CD14-positive monocyte (primary cell): ENCODE data around the gene PEX16. TPM values are rescaled to one million over a fixed set of nuclear protein-coding genes. Genes with fewer than 3 reads are reported as not detected.
A peak's percentile ranks its signal among the peaks of the same experiment; 100 is the strongest.

ENCODE experiments used
- DNase-seq, 3 donors: peaks; one replicate each; pipeline ENCODE4 v3.0.0-alpha.2; 2011 to 2022
- H2AFZ ChIP-seq: 2 replicates; pipeline ENCODE4 v1.6.0; 2012; ENCODE audit warnings: mild to moderate bottlenecking, low read depth, low read length, inconsistent platforms; ENCODE audit not compliant: insufficient read depth, poor library complexity, severe bottlenecking
- H3K27ac ChIP-seq, 2 donors: 1 replicate in 1 of 2; 2 replicates in 1 of 2; pipeline ENCODE4 v1.5.1; 2012 to 2013; ENCODE audit warnings: low read length in 2 of 2, control low read depth in 1 of 2, inconsistent platforms in 1 of 2, low read depth in 1 of 2, mild to moderate bottlenecking in 1 of 2
- H3K27me3 ChIP-seq, 2 donors: one replicate each; pipeline versions ENCODE4 v1.6.0 to v1.6.1; 2011 to 2013; ENCODE audit warnings: low read length in 2 of 2; ENCODE audit not compliant: control insufficient read depth in 2 of 2, insufficient read depth in 2 of 2
- H3K36me3 ChIP-seq, 2 donors: replicated peaks in 1 of 2; 1 replicate in 1 of 2; 2 replicates in 1 of 2; pipeline versions ENCODE4 v1.5.1 to v1.6.1; 2012 to 2013; ENCODE audit warnings: low read length in 2 of 2, control low read depth in 1 of 2, inconsistent platforms in 1 of 2, mild to moderate bottlenecking in 1 of 2; ENCODE audit not compliant: insufficient read depth in 2 of 2, control insufficient read depth in 1 of 2
- H3K4me1 ChIP-seq, 2 donors: 1 replicate in 1 of 2; 2 replicates in 1 of 2; pipeline versions ENCODE4 v1.5.1 to v1.6.1; 2012 to 2013; ENCODE audit warnings: low read length in 2 of 2, control low read depth in 1 of 2, inconsistent platforms in 1 of 2, mild to moderate bottlenecking in 1 of 2, moderate library complexity in 1 of 2; ENCODE audit not compliant: insufficient read depth in 2 of 2, control insufficient read depth in 1 of 2
- H3K4me2 ChIP-seq: replicated peaks from 2 replicates; pipeline ENCODE3; 2012; ENCODE audit warnings: low read length, moderate library complexity, mild to moderate bottlenecking; ENCODE audit not compliant: poor library complexity, severe bottlenecking; ENCODE audit errors: extremely low read depth
- H3K4me3 ChIP-seq, 3 experiments: fragments of 200-600 bp in 1 of 3; sonication (generic) in 1 of 3; replicated peaks in 1 of 3; 1 replicate in 2 of 3; 2 replicates in 1 of 3; pipeline ENCODE4 v1.5.1; 2011 to 2013; ENCODE audit warnings: low read length in 3 of 3, mild to moderate bottlenecking in 3 of 3, control low read depth in 2 of 3, low read depth in 2 of 3, inconsistent platforms in 1 of 3, moderate library complexity in 1 of 3
- H3K79me2 ChIP-seq: 2 replicates; pipeline ENCODE4 v1.6.0; 2012; ENCODE audit warnings: mild to moderate bottlenecking, control low read depth, inconsistent platforms, low read length, moderate library complexity; ENCODE audit not compliant: insufficient read depth
- H3K9ac ChIP-seq: 2 replicates; pipeline ENCODE4 v1.6.0; 2017; ENCODE audit warnings: low read length, mild to moderate bottlenecking; ENCODE audit not compliant: insufficient read depth, poor library complexity, severe bottlenecking
- H3K9me3 ChIP-seq, 2 donors: replicated peaks in 1 of 2; 1 replicate in 1 of 2; 2 replicates in 1 of 2; pipeline versions ENCODE4 v1.5.1 to v1.6.1; 2012 to 2013; ENCODE audit warnings: low read length in 2 of 2, control low read depth in 1 of 2; ENCODE audit not compliant: control insufficient read depth in 1 of 2, insufficient read depth in 1 of 2
- H4K20me1 ChIP-seq: 2 replicates; pipeline ENCODE4 v1.6.0; 2012; ENCODE audit warnings: mild to moderate bottlenecking, low read length, control low read depth, moderate library complexity; ENCODE audit not compliant: insufficient read depth
- H3K27ac Mint-ChIP-seq, 7 donors: one replicate each; pipeline ENCODE4 v1.8.0; 2020; ENCODE audit warnings: mild to moderate bottlenecking in 7 of 7, mixed read lengths in 7 of 7, moderate library complexity in 6 of 7, inconsistent platforms in 2 of 7
- H3K27me3 Mint-ChIP-seq, 3 donors: one replicate each; pipeline ENCODE4 v1.8.0; 2021 to 2022; ENCODE audit warnings: low read depth in 3 of 3, mild to moderate bottlenecking in 3 of 3, mixed read lengths in 3 of 3, moderate library complexity in 3 of 3, inconsistent platforms in 1 of 3
- H3K36me3 Mint-ChIP-seq, 2 donors: one replicate each; pipeline ENCODE4 v1.8.0; 2020; ENCODE audit warnings: mixed read lengths in 2 of 2, inconsistent platforms in 1 of 2, mild to moderate bottlenecking in 1 of 2
- H3K4me1 Mint-ChIP-seq: one replicate; pipeline ENCODE4 v1.8.0; 2020; ENCODE audit warnings: mild to moderate bottlenecking, mixed read lengths
- H3K4me3 Mint-ChIP-seq, 2 donors: one replicate each; pipeline ENCODE4 v1.8.0; 2020; ENCODE audit warnings: mild to moderate bottlenecking in 2 of 2, mixed read lengths in 2 of 2, moderate library complexity in 1 of 2
- H3K9me3 Mint-ChIP-seq, 7 donors: one replicate each; pipeline ENCODE4 v1.8.0; 2020 to 2022; ENCODE audit warnings: mixed read lengths in 7 of 7, mild to moderate bottlenecking in 6 of 7, moderate library complexity in 6 of 7, inconsistent platforms in 2 of 7
- CTCF ChIP-seq: fragments of 200-600 bp; IDR thresholded peaks from one replicate; pipeline ENCODE4 v1.8.0; 2022; ENCODE audit warnings: antibody characterized with exemption, mild to moderate bottlenecking
- WGBS: methylation state at CpG from one replicate; pipeline ENCODE4 v1.1.5; 2013; ENCODE audit warnings: missing lambda C conversion rate; ENCODE audit not compliant: insufficient coverage; 5-methylcytosine and 5-hydroxymethylcytosine counted together
- intact Hi-C, 2 donors: fragments of 100-400 bp; cut with micrococcal nuclease; formaldehyde crosslinking; loops; one replicate each; pipeline versions ENCODE4 v1.15.0 to v1.15.1; 2023
- polyA plus RNA-seq, 3 donors: library from polyadenylated mRNA; depleted of rRNA in 1 of 3; unstranded in 2 of 3; stranded (reverse) in 1 of 3; fragments of 300-500 nt in 2 of 3; fragments of >200 nt in 1 of 3; fragmentation: Illumina TruSeq in 2 of 3; gene quantifications; 1 replicate in 2 of 3; 2 replicates in 1 of 3; pipeline ENCODE4 v1.2.3, GENCODE V29; 2012 to 2021

The PEX16 gene
- polyA plus RNA-seq, 3 donors = 33.8 to 46.1 (median 35.1) TPM

GRCh38 chr11:45932217-45932616, 14.5 kb upstream of the PEX16 start:
- H3K27ac Mint-ChIP-seq = peak overlapping the region in 6 of 7 donors; percentile 56 to 80 (median 64)

DNA sequence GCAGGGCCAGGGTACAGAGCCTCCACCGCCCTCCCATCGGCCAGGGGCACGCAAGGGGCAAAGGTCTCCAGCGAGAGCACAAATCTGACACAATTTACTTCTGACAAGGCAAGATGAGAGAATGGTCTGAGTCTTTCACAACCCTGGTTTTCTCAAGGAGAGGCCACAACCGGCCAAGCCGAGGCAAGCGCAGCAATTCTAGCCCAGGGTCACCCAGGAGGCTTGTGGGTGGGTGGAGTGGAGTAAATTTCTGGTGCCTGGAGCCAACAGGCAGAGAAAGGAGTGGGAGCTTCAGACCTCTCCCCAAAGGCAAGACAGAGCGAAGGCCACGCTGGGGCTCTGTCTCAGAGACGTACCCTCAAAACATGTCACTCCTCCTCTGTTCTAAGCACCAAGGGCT, 14.1 kb upstream of the PEX16 start:
- peaks cover 63% of the 10 kb centered on the region for H4K20me1 ChIP-seq
- intact Hi-C loops = no loop called here
- H3K79me2 ChIP-seq = peaks cover 38% of the 10 kb centered on the region
- H3K9me3 ChIP-seq = no peaks in the 10 kb centered on the region
- peaks cover 75 to 76% of the 10 kb centered on the region in 2 donors for H3K4me1 ChIP-seq
- peaks cover 39 to 64% of the 10 kb centered on the region in 2 donors for H3K36me3 Mint-ChIP-seq
- peak overlapping the region; percentile 57 to 80 (median 66) for H3K27ac Mint-ChIP-seq
- no peak overlapping the region for H3K4me2 ChIP-seq
- H3K9me3 Mint-ChIP-seq = no peaks in the 10 kb centered on the region
- no peak overlapping the region for H2AFZ ChIP-seq
- no peak for TF ChIP-seq CTCF
- no peaks in the 10 kb centered on the region for H3K27me3 Mint-ChIP-seq
- no peak overlapping the region for H3K4me3 ChIP-seq
- DNase-seq = peak in 1 of 3 donors; percentile 3
- WGBS = 100% methylated on average over 3 of the region's 10 CpGs
- peak overlapping the region; percentile 35 to 37 for H3K4me3 Mint-ChIP-seq
- no peaks in the 10 kb centered on the region for H3K27me3 ChIP-seq
- peak overlapping the region; percentile 39 to 50 for H3K27ac ChIP-seq
- peaks cover 82% of the 10 kb centered on the region for H3K4me1 Mint-ChIP-seq
- peak overlapping the region; percentile 42 for H3K9ac ChIP-seq
- peaks cover 30 to 48% of the 10 kb centered on the region in 2 donors for H3K36me3 ChIP-seq

More at GRCh38 chr11:45932217-45932616, 14.5 kb upstream of the PEX16 start:
- peak overlapping the region; percentile 16 to 37 for H3K4me3 Mint-ChIP-seq
- no peaks in the 10 kb centered on the region for H3K9me3 Mint-ChIP-seq
- H3K4me1 ChIP-seq = peaks cover 75 to 80% of the 10 kb centered on the region in 2 donors
- H3K27me3 Mint-ChIP-seq = no peaks in the 10 kb centered on the region
- no peak overlapping the region for H3K4me3 ChIP-seq
- H3K27ac ChIP-seq = peak overlapping the region; percentile 39 to 50
- no peak overlapping the region for H2AFZ ChIP-seq
- H3K79me2 ChIP-seq = peaks cover 38% of the 10 kb centered on the region
- no peak overlapping the region for H3K4me2 ChIP-seq
- peaks cover 86% of the 10 kb centered on the region for H3K4me1 Mint-ChIP-seq
- H3K36me3 Mint-ChIP-seq = peaks cover 43 to 69% of the 10 kb centered on the region in 2 donors
- intact Hi-C loops = no loop called here
- TF ChIP-seq CTCF = no peak
- peak overlapping the region; percentile 42 for H3K9ac ChIP-seq
- no peaks in the 10 kb centered on the region for H3K27me3 ChIP-seq
- 86% methylated on average over 4 of the region's 8 CpGs for WGBS
- DNase-seq = no peak
- H3K36me3 ChIP-seq = peaks cover 30 to 53% of the 10 kb centered on the region in 2 donors
- no peaks in the 10 kb centered on the region for H3K9me3 ChIP-seq
- H4K20me1 ChIP-seq = peaks cover 63% of the 10 kb centered on the region
